GF-D8 (cell line): Measurements from ENCODE around the gene MEPCE.
A peak's percentile ranks its signal among the peaks of the same experiment; 100 is the strongest.

ENCODE experiments used
- DNase-seq: peaks from one replicate; lab custom pipeline; 2025; lab: John Stamatoyannopoulos, UW

Gene MEPCE

DNA sequence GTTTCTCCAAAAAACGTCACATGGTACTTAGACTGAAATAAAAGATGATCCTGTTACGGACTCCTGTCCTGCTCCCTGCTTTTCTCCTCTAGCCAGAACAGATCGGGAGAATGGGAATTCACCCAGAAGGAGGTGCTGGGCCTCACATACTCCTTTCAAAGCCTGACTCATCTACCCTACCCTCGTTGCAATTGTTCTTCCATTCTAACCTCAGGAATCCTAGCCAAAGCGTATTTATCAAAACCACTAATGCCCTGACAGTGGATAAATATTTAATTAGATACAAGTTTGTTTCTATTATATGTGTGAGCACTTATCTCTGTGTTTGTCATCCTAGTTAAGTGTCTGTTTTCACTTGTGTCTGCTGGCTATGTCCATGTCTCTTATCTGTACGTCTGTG is 22.9 kb upstream of the MEPCE start:
- no peak for DNase-seq

DNA sequence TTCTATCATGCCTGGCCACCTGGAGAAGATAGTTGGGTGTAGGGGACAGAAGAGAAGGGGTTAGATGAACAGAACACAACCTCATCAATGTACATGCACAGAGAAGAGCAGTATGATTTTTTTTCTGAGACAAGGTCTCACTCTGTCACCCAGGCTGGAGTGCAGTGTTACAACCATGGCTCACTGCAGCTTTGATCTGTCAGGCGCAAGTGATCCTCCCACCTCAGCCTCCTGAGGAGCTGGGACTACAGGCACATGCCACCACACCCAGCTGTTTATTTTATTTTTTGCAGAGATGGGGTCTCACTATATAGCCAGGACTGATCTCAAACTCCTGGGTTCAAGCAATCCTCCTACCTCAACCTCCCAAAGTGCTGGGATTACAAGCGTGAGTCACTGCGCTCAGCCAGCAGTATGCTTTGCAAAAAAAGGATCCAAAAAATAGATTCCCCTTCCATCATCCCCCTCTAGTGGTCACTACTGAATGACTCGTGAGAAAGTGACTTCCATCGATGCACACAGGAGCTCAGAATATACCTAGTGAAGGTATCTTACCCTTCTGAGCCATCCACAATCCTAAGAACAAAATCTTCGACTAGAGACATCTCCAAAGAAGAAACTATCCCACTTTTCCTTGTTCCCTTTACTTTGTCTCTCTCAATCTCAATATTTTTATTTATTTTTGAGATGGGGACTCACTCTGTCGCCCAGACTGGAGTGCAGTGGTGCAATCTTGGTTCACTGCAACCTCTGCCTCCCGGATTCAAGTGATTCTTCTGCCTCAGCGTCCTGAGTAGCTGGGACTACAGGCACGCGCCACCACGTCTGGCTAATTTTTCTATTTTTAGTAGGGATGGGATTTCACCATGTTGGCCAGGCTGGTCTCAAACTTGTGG is 22.1 kb upstream of the MEPCE start:
- DNase-seq, result no peak

DNA sequence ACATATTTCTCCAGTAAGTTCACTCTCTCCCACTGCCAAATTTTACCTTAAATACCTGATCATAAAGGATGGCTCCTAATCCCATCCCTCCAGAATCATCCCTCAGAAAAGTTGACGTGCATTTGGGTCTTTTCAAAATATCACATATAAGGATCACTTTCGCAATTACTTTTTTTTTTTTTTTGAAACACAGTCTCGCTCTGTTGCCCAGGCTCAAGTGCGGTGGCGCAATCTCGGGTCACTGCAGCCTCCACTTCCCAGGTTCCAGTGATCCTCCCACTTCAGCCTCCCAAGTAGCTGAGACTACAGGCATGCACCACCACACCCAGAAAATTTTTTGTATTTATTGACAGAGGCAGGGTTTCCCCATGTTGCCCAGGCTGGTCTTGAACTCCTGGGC is 18.5 kb upstream of the MEPCE start:
- no peak for DNase-seq

DNA sequence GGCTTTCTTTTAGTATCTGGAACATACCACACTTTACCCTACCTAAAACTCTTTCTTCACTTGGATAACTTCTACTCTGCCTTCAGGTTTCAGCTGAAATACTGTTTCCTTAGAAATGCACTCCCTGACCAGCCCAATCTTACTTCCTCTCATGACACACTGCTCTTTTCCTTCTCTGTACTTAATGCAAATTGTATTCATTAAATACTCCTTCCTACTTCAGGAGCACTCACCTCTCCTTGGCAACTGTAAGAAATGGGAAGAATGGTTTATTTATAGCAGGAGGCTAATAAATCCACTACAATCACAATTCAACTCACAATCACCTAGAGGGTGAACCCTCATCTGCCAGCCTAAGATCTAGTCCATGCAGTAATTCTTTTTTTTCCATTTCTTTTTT is 16.3 kb upstream of the MEPCE start:
- DNase-seq, result no peak

DNA sequence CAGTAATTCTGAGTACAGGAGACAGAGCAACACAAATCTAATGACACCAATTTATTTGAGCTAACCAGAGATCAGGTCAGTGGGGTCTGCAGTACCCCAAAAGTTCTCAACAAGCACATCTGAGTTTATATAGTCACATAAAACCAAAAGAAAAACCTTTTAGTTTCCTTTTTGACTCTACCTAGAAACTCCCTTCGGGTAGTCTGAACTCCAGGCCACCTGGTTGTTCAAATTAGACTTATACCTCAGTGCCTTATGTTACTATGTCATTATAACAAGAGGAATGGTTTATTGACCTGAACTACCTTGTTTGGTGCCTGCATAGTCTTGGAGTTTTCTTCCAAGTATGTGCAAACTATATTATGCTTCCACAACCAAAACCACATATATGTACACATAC is 15.7 kb upstream of the MEPCE start:
- no peak for DNase-seq

DNA sequence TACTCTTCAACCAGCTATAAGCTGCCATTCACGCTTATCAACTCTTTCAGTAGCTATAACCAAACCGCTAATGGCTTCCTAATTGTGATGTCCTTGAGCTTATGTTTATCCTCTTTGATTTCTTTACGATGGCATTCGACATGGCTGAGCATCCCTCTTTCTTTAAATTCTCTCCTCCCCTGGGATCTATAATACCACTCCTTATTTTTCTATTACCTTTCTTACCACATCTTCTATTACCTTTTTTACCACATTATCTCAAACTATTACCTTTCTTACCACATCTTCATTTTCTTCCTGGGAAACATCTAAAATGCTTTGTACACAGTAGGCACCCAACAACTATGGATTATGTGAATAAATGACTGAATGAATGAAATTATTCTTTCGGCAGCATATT is 14.2 kb upstream of the MEPCE start:
- no peak for DNase-seq

DNA sequence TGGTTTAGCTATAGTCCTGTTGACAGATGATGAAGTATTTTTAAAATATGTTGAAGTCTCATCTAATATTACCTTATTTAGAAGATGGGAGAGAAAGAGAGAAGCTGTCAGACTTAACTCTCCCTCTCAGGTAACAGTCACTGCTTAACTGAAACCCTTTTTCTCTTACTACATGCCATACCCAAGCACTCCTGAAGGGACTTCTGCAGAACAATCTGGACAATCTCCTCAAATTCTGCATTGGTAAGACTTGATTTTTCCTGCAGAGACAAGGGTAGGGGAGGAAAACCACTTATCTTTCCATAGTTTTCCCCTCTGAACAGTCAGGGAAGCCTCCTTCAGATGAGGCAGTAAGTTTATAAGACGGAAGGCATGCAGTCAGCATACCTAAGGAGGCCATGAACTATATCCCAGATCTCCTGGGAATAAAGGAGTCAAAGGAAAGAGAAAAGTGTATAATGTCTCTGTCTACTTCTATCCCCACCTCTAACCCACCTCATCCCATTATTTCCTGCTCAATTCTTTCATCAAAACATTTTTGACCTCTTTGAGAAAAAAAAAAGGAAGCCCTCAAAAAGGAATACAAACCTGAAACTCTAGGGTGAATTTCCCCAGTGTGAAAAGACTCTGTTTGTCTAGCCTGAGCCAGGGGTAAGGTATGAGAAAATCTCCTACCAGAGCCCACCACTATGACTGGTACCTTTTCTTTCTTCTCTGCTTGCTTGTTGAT is 10.5 kb upstream of the MEPCE start:
- no peak for DNase-seq

DNA sequence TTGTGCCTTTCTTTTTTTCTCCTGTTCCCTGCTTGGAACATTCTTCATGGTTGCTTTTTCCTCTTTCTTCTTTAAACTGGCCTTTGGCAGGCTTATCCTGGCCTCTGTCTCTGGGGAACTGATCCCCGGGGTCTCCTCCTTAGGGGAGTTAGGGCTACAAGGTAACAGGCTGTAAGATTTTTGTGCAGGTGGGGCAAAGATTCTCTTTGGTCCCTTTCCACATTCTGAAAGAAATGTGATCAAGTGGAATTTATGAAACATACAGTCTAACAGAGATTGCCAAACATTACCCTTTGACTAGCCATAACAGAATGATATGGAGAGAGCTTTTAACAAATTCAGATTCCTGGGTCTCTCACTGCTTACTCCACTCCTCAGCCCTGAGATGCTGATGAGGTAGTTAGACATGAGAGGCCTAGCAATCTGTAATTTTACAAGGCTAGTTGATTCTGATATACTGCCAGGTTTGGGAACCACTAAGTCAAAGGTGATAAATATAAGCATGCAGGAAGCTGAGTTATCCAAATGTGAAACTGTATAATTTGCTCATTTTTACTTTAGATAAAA is 9.9 kb upstream of the MEPCE start:
- no peak for DNase-seq

DNA sequence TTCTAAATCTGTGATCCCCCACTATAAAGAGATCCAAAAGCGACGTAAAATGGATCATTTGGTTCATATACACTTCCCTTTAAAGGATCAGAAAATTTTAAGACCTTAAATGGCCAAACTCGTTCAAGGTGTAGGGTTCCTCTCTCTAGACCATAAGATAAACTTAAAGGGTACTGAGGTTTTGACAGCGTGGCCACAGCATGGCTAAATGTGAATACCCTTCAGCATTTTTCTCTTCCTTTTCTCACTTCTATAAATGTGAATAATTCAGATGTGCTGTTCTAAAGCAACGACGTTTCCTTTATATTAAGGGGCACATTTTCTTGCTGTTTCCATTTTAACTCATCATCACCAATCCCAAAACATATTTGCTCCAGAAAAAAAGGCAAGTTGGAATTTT is 6.3 kb upstream of the MEPCE start:
- DNase-seq, result no peak

DNA sequence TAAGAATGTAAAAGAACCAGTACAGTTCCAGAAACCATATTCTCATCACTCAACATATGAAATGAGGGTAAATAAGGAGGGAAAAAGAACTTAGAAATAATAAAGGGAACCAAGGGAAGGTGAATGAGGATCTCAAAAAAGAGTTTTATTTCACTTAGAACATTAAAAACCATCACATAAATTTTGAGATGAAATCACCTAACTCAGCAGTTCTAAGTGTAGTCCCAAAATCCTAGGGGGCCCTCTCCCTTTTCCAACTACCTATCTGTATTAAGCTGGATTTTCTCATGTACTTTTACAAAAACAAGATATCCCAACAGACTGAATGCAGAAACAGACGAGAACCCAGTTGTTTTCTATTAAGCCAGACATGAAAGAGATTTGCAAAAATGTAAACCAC is 4.3 kb upstream of the MEPCE start:
- no peak for DNase-seq

DNA sequence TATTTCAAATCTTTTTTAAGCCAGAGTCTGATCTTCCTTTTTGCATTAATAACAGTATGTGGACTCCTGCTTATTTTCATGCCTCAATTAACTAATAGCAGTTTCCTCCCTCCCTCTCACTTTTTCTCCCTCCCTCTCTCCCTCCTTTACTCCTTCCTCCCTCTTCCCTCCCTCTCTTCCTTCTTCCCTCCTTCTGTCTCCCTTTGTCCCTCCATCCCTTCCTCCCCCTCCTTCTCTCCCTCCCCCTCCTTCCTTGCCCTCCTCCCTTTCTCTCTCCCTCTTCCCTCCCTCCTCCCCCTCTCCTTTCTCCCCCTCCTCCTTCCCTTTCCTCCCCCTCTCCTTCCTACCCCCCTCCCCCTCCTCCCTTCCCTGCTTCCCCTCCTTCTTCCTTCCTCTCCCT is 3.1 kb upstream of the MEPCE start:
- no peak for DNase-seq

DNA sequence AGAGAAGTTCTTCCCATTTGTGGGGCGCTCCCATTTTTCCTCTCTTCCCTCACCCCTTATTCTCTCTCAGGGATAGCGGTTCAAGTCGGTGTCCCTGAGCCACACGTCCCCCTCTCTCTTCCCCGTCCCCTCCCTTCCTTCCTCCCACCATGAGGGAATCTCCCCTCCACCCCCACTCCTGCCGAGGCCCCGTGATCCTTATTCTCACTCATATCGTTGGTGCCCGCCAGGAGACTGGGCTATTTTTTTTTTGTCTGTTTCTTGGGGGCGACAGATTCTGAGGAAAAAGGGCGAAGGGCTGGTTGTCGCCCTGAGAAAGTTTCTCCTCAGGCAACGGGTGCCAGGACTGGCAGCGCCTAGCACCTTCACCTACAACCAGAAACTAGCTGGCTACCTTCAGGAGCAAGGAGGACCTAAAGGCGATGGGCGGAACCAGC is 1.9 kb upstream of the MEPCE start:
- DNase-seq, result no peak

DNA sequence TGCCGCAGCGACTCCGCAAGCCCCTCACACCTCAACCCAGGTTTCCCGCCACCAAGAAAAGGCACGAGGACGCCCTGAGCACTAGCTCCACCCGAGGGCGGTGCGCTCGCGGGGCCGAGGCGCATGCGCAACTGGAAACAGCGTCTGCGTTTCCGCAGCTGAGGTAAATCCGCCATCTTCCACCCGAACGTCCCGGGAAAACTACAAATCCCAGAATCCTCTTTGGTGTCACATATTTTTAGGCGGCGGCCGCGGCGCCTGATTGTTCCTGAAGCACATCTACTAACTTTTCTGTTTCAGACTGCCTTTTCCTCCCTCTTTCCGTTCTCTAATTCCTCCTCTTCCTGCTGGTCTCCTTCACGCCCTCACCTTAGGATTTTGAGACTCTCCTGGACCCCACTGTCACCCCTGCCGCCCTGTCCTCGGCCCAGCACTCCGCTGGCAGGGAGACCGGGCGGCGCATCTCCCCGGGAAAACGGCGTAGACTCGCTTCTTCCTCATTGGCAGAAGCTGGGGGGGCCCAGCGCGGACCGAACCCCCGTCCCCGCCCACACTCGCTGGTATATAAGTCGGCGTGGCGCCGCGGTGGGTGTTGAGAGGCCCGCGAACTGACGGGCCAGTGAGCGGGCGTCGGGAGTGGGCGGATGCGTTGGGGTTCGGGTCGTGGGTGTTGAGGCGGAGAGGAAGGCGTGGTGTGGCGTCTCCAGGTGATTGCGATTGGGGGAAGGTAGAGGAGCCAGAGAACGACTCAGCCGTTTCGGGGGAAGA is 1.2 kb upstream of the MEPCE start, which contains the start of gene ZCWPW1:
ZCWPW1 (minus strand) TSS at position 505 of the 768 bp plus-strand sequence. CDS start 8,054 bp downstream, outside the sequence.
- peak; percentile 94 for DNase-seq

DNA sequence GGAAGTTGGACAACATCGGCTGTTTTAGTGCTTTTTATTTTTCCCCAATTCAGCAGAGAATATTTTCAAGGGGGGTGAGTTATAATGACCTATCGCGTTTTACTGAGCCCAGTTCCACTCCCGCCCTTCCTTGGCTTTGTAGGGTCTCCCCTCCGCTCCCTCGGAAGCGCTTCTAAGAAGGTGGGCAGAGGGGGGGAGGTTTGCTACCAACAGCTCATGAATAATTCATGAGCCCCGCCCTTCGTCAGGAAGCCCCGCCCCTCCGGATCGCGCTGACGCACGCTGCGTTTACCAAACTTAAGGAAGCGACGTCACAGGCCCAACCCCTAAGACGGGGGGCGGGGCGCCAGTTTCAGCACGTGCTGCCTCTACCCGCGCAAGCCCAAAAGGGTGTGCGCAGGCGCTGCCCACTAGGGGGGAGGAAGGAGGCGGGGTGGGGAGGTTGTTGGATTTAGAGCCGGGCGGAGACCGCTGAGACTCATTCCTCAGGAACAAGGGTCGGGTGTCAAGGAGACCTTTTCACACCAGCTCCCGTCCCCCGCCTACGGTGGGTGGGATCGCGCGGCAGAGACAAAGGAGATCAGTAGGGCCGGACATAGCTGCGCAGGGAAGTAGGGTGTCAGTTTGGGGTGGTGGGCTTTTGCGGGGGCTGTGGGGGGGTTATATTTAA is 529 bp upstream of the MEPCE start:
- peak; percentile 97 for DNase-seq

DNA sequence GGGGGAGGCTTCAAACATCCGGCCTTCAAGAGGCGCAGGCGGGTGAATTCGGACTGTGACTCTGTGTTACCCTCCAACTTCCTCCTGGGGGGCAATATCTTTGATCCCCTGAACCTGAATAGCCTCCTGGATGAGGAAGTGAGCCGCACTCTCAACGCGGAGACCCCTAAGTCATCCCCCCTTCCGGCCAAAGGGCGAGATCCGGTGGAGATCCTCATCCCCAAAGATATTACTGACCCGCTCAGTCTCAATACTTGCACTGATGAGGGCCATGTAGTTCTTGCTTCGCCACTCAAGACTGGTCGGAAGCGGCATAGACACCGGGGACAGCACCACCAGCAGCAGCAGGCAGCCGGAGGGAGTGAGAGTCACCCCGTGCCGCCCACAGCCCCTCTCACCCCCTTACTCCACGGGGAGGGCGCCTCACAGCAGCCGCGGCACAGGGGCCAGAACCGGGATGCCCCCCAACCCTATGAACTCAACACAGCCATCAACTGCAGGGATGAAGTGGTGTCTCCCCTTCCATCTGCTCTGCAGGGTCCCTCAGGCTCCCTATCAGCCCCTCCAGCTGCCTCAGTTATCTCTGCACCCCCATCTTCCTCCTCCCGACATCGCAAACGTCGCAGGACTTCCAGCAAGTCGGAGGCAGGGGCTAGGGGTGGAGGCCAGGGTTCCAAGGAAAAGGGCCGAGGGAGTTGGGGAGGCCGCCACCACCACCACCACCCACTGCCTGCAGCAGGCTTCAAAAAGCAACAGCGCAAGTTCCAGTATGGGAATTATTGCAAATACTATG is 1.1 kb downstream of the MEPCE start:
- DNase-seq, result no peak

DNA sequence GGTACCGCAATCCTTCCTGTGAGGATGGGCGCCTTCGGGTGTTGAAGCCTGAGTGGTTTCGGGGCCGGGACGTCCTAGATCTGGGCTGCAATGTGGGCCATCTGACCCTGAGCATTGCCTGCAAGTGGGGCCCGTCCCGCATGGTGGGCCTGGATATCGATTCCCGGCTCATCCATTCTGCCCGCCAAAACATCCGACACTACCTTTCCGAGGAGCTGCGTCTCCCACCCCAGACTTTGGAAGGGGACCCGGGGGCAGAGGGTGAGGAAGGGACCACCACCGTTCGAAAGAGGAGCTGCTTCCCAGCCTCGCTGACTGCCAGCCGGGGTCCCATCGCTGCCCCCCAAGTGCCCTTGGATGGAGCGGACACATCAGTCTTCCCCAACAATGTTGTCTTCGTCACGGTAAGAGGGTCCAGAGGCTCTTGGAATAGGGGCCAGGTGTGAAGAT is 1.7 kb downstream of the MEPCE start:
- no peak for DNase-seq

DNA sequence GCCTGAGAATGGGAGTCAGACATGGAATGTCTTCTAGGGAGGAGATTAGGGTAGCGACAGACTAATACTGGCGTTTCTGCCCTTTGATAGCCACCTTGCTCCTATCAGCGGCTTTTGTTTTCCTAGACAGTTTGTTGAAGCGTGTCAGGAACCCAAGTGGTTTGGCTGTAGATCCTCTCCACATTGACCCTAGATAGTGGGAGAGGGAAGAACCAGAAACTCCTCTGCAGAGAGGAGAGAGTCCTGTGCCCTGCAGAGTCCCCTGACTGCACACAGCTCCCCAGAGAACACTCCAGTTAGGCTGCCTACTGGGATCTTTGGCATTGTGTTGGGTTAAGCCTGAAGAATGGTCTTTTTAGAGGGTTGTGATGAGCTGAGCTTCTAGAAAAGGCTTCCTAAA is 2.4 kb downstream of the MEPCE start:
- DNase-seq, result no peak

DNA sequence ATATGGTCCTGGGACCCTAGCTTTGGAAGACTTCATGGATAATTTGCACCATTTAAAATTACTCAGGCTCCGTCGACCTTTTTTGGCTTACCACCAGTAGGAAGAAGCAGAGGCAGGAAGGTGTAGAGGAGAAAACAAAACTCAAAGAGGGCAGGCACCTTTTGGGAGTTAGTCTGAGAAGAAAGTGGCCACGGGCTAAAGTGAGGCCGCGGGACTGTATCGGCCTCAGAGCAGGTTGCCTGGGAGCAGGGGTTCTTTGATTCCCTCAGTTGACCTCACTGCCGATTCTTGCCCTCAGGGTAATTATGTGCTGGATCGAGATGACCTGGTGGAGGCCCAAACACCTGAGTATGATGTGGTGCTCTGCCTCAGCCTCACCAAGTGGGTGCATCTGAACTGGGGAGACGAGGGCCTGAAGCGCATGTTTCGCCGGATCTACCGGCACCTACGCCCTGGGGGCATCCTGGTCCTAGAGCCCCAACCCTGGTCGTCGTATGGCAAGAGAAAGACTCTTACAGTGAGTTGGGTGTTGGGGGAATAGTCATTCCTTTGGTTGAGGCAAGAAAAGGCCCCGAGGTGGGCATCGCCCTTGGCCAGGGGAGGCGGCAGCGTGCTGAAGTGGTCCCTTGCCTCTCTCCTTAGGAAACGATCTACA is 3.1 kb downstream of the MEPCE start:
- no peak for DNase-seq

DNA sequence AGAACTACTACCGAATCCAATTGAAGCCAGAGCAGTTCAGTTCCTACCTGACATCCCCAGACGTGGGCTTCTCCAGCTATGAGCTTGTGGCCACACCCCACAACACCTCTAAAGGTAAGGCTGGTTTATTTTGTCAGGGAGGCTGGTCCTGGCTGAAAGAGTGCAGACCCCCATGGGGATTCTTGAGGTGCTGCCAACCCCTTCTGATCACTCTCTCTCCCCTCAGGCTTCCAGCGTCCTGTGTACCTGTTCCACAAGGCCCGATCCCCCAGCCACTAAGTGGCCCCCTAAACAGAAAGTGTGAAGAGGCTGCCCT is 3.6 kb downstream of the MEPCE start:
- no peak for DNase-seq

DNA sequence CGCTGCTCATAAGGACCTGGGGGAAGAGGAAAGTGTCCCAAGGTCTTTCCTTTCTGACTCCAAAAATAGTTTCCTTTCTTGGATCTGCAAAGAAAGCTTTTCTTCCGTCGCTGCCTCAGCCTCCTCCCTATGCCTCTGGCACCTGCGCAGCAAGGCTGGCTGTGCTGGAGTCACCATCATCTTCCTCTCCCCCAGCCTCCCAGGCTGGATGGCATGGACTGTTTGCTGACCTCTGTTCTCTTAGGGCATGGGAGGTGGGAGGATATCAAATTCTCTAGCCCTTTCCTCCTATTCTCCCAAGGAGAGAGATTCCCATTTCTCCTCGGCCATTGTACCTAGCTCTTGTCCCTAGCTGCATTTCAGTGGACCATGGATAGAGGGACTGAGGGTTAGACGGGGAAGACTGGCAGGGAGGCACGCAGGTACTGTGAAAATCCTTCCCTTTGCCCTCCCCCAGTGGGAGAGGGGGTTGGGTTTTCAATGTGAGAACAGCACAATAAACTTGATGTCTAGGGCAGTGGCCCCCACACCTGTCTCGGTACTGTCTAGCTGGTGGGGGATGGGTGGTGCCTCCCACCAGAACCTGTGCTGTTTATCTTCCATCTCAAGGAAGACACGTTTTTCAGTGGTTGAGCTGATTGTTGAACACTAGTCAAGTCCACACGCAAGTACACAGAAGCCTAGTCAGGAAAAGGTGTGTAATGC is 4.1 kb downstream of the MEPCE start:
- DNase-seq, result no peak
